Muscle layer of colon (tissue), 2 donors: ENCODE measurements around the gene CCDC183.

Source experiments
- H3K27ac ChIP-seq: one replicate; pipeline ENCODE4 v1.7.0; 2013; ENCODE audit warnings: low read depth, mild to moderate bottlenecking, low read length, moderate library complexity
- H3K27me3 ChIP-seq, 2 donors: one replicate each; pipeline ENCODE4 v1.7.0; 2013; ENCODE audit warnings: low read length in 2 of 2, mild to moderate bottlenecking in 2 of 2; ENCODE audit not compliant: insufficient read depth in 2 of 2, control insufficient read depth in 1 of 2
- H3K36me3 ChIP-seq: one replicate; pipeline ENCODE4 v1.7.0; 2013; ENCODE audit warnings: mild to moderate bottlenecking, low read length; ENCODE audit not compliant: insufficient read depth
- H3K4me1 ChIP-seq: one replicate; pipeline ENCODE4 v1.7.0; 2013; ENCODE audit warnings: mild to moderate bottlenecking, low read length; ENCODE audit not compliant: insufficient read depth
- H3K4me3 ChIP-seq, 2 donors: one replicate each; pipeline ENCODE4 v1.7.0; 2013; ENCODE audit warnings: low read length in 2 of 2, low read depth in 1 of 2, mild to moderate bottlenecking in 1 of 2, moderate library complexity in 1 of 2
- H3K9ac ChIP-seq: one replicate; pipeline ENCODE4 v1.7.0; 2013; ENCODE audit warnings: low read length
- H3K9me3 ChIP-seq: one replicate; pipeline ENCODE4 v1.7.0; 2013; ENCODE audit warnings: mild to moderate bottlenecking, low read length
- donor health status: abdominal sarcoma.
- donor health status: Adenocarcinoma of cecum.

Gene CCDC183

DNA sequence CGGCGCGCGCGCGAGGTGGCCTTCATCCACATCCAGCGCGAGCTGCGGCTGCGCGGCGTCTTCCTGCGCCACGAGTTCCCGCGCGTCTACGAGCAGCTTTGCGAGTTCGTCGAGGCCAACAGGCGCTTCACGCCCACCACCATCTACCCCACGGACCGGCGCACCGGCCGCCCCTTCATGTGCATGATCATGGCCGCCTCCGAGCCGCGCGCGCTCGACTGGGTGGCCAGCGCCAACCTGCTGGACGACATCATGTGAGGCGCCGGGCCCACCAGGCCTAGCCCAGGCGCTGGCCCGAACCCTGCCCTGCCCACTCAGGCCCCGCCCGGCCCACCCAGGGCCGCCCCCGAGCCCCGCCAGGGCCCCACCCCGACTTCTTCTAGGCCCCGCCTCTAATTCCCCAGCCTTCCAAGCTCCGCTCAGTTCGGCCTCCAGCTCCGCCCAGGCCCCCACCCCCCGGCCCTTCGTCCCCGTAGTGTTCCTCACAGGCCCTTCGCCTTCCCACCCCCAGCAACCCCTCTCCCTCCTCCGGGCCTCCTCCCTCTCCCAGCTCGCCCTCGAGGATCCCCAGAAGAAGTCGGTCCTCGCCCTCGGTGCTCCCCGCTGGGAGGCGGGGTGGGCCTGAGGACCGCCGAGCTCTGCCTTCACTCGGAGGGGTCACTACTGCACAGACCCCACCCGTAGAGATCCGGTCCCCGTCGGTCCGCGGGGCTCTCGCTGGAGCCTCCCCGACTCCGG, 51.1 kb downstream of the CCDC183 start:
- Histone ChIP-seq H3K27me3 (peaks cover 0 to 34% of the 10 kb centered on the region in 2 donors), H3K9ac (no peak overlapping the region), H3K4me1 (peaks cover 28% of the 10 kb centered on the region), H3K4me3 (peak overlapping the region; percentile 67 to 91), H3K9me3 (no peaks in the 10 kb centered on the region), H3K36me3 (peaks cover 5% of the 10 kb centered on the region), H3K27ac (no peak overlapping the region)

DNA sequence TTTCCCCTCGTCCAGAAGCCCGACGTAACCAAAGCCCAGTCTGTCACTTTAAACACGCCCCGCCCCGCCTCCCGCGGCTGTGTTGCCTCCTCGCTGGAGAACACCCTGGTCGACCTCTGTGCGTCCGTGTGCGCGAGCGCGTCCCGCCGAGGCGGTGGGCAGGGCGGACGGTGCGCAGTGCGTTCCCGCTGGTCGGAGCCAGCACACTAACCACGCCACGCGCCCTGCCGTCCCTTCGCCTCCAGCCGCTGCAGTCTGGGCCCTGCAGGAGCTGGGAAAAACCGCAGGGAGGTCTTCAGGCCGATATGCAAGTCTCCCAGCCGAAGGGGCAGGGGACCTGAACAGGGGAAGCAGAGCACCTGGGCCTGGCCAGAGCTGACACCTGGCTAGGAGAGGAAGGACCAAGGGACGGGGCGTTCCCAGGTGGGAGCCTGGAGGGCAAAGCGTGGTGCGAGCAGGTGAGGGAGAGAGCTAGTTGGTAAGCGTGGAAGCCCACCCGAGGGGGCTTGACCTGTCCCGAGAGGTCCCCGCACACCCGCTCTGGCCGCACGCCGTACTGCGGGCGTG, 51.8 kb downstream of the CCDC183 start:
- Histone ChIP-seq H3K4me1 (peaks cover 25% of the 10 kb centered on the region), H3K9ac (no peak overlapping the region), H3K27me3 (peaks cover 0 to 34% of the 10 kb centered on the region in 2 donors), H3K27ac (peak overlapping the region; percentile 82), H3K4me3 (peak overlapping the region; percentile 67 to 91), H3K36me3 (peaks cover 5% of the 10 kb centered on the region), H3K9me3 (no peaks in the 10 kb centered on the region)

DNA sequence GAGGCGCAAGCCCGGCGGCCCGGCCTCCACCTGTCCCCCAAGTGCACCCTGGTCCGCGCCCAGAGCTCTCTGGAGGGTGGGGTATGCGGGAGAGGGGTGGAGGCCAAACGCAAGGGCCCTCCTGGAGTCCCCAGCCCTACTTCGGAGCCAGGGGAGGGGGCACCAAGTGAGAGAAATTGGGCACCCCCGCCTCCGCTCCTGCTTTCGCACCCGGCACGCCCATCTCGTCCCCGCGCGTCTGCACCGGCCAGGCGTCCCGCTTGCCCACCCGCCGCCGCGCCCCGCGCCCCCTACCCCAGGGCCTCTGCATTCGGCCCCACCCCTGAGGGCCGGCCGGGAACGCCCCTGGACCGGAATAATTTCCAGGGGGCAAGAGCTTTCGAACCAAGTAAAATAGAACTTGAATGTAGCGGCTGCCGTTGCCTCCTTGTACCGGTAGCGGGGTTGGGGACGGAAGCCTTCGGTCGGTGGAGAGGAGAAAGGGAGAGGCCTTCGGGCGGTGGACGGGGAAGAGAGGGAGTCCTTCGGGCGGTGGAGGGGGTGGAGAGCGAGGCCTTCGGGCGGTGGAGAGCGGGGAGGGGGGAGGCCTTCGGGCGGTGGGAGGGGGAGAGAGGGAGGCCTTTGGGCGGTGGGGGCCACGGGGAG, 52.4 kb downstream of the CCDC183 start:
- Histone ChIP-seq H3K9ac (no peak overlapping the region), H3K4me1 (peaks cover 21% of the 10 kb centered on the region), H3K36me3 (peaks cover 5% of the 10 kb centered on the region), H3K9me3 (no peaks in the 10 kb centered on the region), H3K27me3 (peaks cover 0 to 34% of the 10 kb centered on the region in 2 donors), H3K4me3 (peak overlapping the region; percentile 67 to 91), H3K27ac (peak overlapping the region; percentile 82)

DNA sequence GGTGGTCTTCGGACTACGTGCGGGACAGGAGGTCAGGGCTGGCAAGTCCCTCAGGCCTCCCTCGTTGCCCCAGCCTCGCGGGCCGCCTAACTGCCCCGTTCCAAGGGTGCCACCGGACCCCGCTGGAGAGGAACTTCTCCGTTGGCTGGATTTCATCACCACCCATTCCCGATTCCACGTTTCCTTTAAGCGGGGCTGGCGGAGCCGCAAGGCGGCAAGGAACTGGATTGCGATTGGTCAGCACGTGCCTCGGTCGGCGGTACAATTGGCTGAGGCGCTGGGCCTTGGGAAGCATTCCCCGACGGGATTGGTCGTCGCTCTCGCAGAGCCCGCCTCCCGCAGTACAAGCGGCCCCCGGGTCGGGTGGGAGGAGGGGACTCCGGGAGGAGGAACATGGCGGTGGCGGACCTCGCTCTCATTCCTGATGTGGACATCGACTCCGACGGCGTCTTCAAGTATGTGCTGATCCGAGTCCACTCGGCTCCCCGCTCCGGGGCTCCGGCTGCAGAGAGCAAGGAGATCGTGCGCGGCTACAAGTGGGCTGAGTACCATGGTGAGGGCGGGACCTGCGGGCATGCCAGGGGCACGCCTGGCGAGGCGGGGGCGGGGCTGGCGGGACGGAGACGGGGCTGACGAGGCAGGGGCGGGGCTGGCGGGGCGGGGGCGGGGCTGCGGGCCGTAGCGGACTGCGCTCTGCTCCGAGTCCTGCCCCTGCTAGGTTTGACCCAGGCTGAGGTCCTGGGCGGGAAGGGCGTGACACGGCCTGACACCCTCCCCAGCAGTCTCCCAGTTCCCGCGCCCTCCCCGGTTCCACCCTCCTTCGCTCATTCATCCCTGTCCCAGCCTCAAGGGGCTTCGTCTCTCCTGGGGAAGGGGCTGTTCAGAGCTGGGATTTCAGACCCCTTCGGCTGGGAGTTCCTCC, 53.2 kb downstream of the CCDC183 start, which contains the start of gene PHPT1:
PHPT1 (plus strand) TSS at position 372 of the 922 bp plus-strand sequence; CDS start at position 394, 22 bp downstream.
- peak within 1 kb of the TSS; percentile 89 to 91 for H3K4me3 ChIP-seq
- H3K27me3 ChIP-seq = peaks cover 0 to 29% of the 10 kb centered on the region in 2 donors
- peak within 1 kb of the TSS; percentile 65 for H3K9ac ChIP-seq
- H3K9me3 ChIP-seq = no peaks in the 10 kb centered on the region
- H3K4me1 ChIP-seq = peaks cover 20% of the 10 kb centered on the region
- H3K36me3 ChIP-seq = peaks cover 5% of the 10 kb centered on the region
- peak within 1 kb of the TSS; percentile 98 for H3K27ac ChIP-seq

DNA sequence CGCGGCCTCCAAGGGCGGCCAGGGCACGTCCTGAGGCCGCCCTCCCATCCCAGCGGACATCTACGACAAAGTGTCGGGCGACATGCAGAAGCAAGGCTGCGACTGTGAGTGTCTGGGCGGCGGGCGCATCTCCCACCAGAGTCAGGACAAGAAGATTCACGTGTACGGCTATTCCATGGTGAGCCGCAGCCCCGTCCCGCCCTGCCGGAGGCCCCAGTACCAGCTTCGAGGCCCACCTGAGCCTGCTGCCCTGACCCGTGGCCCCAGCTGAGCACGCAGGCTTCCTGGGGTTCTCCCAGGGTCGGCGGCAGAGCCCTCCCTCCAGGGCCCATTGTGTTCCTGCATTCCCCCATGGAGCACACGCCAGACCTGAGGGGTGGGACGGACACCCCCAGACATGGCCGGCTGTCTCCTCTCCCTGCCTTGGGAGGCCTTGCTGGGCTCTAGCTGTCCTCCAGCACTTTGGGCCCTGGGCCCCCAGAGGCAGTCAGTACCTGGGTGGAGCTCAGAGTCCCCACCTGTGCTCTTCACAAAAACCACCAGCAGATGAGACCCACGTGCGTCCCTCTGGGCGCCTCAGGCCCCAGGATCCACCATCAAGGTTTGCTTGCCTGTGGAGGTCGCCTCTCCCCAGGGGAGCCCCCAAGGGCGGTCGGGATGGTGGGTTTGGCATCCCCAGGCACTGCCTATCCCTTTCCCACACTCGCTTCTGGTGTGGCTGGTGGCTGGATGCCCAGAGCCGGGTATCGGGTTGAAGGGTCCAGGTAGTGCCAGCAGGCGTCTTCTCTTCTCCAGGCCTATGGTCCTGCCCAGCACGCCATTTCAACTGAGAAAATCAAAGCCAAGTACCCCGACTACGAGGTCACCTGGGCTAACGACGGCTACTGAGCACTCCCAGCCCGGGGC, 54.1 kb downstream of the CCDC183 start:
- Histone ChIP-seq H3K27ac (peak overlapping the region; percentile 75), H3K4me1 (peaks cover 20% of the 10 kb centered on the region), H3K9ac (peak overlapping the region; percentile 65)

DNA sequence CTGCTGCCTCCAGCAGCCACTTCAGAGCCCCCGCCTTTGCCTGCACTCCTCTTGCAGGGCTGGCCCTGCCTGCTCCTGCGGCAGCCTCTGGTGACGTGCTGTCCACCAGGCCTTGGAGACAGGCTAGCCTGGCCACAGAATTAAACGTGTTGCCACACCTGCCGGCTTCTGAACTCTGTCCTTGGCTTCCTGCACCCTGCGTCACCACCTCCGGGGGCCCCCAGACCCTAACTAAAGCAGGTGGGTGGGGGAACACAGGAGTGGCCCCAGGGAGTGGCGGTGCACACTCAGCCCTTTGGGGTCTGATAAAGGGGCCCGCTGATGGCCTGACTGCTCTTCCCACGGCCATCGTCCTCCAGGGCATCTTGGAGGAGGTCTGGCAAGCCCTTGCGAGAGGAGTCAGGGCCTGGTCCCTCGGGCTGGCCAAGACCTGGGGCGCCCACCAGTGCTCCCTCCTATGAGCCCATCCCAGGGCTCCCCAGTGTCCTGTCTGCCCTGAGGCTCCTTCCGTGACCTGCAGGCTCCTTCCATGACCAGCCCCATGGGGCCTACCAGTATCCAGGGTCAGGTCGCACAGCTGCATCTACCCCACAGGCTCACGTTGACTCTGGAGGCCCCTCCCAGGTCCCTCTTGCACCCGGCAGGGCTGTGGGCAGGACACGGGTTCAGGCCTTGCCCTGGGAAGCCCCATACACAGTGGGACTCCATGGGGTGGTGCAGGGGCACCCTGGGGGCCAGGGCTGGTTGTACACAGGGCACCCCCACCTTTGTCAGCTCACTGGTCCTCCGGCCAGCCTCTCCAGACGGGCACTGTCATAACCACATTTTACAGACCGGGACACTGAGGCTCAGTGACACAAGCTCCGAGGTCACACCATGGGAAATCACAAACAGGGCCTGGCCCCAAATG, 55.0 kb downstream of the CCDC183 start:
- no peaks in the 10 kb centered on the region for H3K9me3 ChIP-seq
- peaks cover 0 to 16% of the 10 kb centered on the region in 2 donors for H3K27me3 ChIP-seq
- H3K36me3 ChIP-seq = peaks cover 5% of the 10 kb centered on the region
- no peak overlapping the region for H3K9ac ChIP-seq
- peaks cover 20% of the 10 kb centered on the region for H3K4me1 ChIP-seq
- no peak overlapping the region for H3K4me3 ChIP-seq
- H3K27ac ChIP-seq = no peak overlapping the region

More for the DNA sequence above, 54.1 kb downstream of the CCDC183 start:
- Histone ChIP-seq H3K4me3 (peak overlapping the region; percentile 89), H3K9me3 (no peaks in the 10 kb centered on the region), H3K27me3 (peaks cover 0 to 24% of the 10 kb centered on the region in 2 donors), H3K36me3 (peaks cover 5% of the 10 kb centered on the region)

DNA sequence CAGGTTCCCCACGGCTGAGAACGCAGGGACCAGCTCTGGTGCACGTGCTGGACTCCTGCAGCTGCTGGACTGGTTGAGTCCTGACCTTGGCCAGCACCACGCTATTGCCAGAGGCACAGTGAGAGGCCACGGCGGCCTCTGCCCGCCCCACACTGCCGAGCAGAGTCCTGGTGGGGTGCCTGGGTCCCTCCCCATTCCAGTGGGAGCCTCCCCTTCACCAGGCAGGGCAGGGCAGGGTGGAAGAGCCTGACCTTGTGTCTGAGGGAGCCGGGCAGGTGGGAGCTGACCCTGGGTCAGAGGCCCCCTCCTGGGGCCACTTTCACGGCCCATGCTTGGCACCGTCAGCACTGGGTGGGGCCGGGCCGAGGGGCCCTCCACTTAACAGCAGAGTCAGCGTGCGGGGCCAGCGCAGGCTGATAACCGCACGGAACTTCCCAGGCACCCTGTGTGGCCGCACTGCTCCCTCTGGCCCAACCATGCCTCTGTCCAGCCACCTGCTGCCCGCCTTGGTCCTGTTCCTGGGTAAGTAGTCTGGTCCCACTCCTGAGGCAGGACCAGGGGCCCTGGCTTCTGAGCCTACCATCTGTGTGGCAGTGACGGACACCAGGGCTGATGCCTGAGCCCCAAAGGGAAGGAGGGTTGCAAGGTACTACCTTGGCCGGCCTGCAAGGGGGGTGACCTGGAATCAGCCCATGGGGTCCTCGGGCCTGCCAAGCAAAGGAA, 56.0 kb downstream of the CCDC183 start, which contains the start of gene MAMDC4:
MAMDC4 (plus strand) TSS at position 406 of the 723 bp plus-strand sequence; CDS start at position 477, 71 bp downstream.
- no peak within 1 kb of the TSS for H3K9ac ChIP-seq
- peaks cover 20% of the 10 kb centered on the region for H3K4me1 ChIP-seq
- no peak within 1 kb of the TSS for H3K4me3 ChIP-seq
- peaks cover 5% of the 10 kb centered on the region for H3K36me3 ChIP-seq
- H3K9me3 ChIP-seq = no peaks in the 10 kb centered on the region
- H3K27me3 ChIP-seq = peaks cover 0 to 9% of the 10 kb centered on the region in 2 donors
- H3K27ac ChIP-seq = no peak within 1 kb of the TSS

DNA sequence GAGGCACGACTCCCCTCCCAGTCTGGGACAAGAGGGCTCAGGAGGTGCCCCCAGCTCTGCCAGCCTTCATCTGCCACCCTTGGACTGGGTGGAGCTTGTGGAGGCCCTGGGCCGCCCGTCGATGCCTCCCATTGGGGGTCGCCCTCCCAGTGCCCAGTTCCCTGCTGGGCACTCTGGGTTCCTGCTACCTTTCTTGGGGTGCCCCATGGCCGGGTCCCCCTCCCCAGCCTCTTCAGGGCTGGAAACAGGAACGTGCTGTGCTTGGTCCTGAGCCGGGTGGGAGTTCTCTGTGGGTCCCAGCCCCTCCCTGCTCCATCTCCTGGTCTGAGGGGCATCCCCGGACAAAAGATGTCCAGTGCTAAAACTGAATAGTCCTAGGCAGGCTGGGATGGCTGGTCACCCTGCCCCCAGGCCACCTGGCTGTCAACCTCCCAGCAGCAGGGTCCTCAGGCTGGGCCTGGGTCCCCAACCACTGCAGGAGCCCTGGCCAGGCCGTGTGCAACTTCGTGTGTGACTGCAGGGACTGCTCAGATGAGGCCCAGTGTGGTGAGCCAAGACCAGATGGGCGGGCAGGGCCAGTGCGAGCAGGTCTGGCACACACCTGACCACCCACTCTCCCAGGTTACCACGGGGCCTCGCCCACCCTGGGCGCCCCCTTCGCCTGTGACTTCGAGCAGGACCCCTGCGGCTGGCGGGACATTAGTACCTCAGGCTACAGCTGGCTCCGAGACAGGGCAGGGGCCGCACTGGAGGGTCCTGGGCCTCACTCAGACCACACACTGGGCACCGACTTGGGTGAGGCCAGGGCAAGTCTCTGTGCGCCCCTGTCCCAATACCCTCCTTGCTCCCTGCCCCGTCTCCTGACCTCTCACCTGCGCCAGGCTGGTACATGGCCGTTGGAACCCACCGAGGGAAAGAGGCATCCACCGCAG, 56.8 kb downstream of the CCDC183 start:
- Histone ChIP-seq H3K27me3 (peaks cover 0 to under 1% of the 10 kb centered on the region in 2 donors), H3K4me3 (no peak overlapping the region), H3K36me3 (peaks cover 5% of the 10 kb centered on the region), H3K9ac (no peak overlapping the region), H3K9me3 (no peaks in the 10 kb centered on the region), H3K4me1 (peaks cover 15% of the 10 kb centered on the region), H3K27ac (no peak overlapping the region)
